SKM-1 (cell line): Measurements from ENCODE around the gene P4HA1.
"Not testable (repeated sequence)": the region's sequence is repeated elsewhere in the genome, so short reads cannot be mapped to it uniquely, and the experiment has no call there.

Experiments
- DNase-seq: peaks from one replicate; lab custom pipeline; 2025; ENCODE audit not compliant: unreplicated experiment; lab: John Stamatoyannopoulos, UW

The P4HA1 gene

DNA sequence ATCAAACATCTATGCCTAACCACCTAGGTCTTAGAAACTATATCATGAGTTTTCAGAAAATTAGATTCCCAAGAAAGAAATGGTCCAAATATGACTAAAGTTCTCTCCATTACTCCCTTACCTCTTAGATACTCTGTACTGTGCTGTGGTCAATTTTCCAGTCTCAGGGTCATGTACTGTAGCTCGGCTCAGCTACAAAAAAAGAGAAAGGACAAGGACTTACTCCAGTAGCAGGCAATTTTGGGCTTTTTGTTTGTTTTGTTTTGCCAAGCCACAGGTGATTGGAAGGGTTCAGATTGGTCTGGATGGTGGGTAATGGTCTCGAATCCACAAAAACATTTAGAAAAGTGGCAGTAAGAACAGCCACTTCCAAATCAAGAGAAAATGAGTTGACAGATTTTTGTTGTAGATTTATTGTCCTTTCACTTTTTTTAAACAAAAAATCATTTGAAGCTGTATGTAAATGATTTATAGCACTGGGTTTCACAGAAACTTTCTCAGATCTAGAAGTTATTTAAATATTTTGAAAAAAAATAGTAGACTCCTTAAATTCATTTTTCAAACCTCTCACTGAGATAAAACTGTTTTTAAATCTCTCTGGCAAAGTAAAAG lies 52.8 kb downstream of the P4HA1 start:
- no peak for DNase-seq

DNA sequence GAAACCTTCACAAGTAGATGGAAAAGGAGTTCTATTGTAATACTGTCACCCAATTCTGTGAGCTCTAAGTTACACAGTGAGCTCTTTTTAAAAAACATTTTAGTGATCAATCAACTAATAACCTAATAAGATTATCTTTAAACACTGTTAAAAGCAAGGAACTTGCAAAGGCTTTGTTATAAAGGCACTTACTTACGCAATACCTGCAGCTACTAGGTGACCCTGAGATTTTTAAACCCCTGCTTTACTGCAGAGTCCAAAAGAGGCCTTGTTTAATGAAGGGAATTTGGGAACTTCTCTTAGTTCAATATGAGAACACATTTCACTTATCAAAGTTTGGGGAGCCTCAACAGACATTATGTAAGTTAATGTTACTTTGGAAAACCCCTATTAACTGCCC lies 53.3 kb downstream of the P4HA1 start:
- DNase-seq: no peak

DNA sequence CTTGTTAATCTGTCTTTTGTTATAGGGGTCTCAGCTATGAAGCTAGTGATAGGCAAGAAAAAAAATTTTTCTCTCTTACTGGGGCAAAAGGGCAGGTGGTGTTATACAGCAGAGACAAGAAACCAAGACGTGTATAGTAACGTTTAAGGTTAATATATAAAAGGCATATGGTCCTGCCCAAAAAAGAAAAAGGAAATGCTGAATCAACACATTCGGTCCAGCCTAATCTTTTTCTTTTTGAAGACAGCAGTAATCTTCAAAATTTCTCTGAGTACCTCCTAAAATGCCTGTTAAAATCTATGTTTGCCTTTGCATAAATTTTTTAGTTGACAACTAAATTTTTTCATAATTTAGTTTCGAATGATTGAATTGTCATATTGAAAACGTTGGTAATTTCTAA lies 54.5 kb downstream of the P4HA1 start:
- DNase-seq: no peak

DNA sequence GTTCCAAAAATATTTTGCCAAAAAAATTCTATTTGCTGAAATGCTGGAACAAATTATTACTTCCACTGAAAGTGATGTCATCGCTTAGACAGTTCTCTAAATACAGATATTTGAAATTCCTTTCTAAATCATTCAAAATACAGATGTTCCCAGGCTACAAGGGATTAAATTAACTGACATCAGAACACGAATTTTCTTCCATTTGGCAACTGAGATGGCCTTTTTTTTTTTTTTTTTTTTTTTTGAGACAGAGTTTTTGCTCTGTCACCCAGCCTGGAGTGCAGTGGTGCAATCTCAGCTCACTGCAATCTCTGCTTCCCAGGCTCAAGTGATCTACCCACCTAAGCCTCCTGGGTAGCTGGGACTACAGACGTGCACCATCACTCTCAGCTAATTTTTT lies 57.0 kb downstream of the P4HA1 start:
- no peak for DNase-seq

DNA sequence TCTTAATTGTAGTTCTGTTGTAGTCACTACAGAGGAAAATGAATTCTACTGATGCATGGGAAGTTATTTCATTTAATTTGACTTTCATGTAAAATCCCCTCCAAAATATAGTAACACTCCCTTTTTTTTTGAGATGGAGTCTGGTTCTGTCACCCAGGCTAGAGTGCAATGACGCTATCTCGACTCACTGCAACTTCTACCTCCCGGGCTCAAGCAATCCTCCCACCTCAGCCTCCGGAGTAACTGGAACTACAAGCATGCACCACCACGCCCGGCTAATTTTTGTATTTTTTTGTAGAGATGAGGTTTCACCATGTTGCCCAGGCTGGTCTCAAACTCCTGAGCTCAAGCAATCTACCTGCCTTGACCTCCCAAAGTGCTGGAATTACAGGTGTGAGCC lies 60.4 kb downstream of the P4HA1 start:
- not testable (repeated sequence) for DNase-seq

DNA sequence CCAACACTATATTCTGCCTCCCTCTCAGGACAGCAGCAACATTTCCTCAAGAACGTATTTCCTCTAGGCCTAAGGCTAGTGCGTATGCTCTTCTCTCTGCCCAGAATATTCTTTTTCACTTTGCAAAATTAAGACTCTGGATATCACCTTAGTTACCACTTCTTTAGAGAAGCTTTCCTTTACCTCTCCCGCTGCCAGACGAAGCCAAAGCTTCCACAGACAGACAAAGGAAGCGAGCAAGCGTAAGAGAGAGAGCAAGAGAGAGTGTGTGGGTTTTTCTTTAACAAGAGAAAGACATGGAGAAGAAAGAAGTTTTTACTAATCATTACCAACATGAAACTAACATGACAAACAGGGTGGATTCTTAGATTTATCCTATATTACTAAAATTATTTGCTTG lies 64.1 kb downstream of the P4HA1 start:
- no peak for DNase-seq

DNA sequence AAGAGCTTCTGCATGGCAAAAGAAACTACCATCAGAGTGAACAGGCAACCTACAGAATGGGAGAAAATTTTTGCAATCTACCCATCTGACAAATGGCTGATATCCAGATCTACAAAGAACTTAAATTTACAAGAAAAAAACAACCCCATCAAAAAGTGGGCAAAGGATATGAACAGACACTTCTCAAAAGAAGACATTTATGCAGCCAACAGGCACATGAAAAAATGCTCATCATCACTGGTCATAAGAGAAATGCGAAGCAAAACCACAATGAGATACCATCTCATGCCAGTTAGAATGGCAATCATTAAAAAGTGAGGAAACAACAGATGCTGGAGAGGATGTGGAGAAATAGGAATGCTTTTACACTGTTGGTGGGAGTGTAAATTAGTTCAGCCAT lies 70.0 kb downstream of the P4HA1 start:
- not testable (repeated sequence) for DNase-seq

DNA sequence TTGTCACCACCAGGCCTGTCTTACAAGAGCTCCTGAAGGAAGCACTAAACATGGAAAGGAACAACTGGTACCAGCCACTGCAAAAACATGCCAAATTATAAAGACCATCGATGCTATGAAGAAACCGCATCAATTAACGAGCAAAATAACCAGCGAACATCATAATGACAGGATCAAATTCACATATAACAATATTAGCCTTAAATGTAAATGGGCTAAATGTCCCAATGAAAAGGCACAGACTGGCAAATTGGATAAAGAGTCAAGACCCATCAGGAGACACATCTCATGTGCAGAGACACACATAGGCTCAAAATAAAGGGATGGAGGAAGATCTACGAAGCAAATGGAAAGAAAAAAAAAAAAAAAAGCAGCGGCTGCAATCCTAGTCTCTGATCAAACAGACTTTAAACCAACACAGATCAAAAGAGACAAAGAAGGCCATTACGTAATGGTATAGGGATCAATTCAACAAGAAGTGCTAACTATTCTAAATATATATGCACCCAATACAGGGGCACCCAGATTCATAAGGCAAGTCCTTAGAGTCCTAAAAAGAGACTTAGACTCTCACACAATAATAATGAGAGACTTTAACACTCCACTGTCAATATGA lies 73.1 kb downstream of the P4HA1 start:
- not testable (repeated sequence) for DNase-seq

DNA sequence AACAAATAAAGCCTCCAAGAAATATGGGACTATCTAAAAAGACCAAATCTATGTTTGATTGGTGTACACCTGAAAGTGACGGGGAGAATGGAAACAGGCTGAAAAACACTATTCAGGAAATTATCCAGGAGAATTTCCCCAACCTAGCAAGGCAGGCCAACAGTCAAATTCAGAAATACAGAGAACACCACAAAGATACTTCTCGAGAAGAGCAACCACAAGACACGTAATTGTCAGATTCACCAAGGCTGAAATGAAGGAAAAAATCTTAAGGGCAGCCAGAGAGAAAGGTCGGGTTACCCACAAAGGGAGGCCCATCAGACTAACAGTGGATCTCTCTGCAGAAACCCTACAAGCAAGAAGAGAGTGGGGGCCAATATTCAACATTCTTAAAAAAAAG lies 73.7 kb downstream of the P4HA1 start:
- DNase-seq: not testable (repeated sequence)

DNA sequence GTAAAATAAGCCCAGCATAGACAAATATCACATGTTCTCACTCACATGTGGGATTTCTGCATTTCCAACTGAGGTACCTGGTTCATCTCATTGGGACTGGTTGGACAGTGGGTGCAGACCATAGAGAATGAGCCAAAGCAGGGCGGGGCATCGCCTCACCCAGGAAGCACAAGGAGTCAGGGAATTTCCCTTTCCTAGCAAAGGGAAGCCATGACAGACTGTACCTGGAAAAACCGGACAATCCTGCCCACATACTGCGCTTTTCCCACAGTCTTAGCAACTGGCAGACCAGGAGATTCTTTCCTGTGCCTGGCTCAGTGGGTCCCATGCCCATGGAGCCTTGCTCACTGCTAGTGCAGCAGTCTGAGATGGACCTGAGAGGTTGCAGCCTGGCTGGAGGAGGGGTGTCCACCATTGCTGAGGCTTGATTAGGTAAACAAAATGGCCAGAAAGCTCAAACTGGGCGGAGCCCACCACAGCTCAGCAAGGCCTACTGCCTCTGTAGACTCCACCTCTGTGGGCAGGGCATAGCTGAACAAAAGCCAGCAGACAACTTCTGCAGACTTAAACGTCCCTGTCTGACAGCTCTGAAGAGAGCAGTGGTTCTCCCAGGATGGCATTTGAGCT lies 75.0 kb downstream of the P4HA1 start:
- not testable (repeated sequence) for DNase-seq

DNA sequence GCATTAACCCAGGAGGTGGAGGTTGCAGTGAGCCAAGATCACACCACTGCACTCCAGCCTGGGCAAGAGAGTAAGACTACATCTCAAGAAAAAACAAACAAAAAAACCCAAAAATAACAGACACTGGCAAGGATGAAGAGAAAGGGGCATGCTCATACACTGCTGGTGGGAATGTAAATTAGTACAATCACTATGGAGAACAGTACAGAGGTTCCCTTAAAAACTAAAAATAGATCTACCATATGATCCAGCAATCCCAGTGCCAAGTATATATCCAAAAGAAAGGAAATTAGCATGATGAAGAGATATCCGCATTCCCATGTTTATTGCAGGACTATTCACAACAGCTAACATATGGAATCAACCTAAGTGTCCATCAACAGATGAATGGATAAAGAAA lies 75.6 kb downstream of the P4HA1 start:
- DNase-seq: no peak

DNA sequence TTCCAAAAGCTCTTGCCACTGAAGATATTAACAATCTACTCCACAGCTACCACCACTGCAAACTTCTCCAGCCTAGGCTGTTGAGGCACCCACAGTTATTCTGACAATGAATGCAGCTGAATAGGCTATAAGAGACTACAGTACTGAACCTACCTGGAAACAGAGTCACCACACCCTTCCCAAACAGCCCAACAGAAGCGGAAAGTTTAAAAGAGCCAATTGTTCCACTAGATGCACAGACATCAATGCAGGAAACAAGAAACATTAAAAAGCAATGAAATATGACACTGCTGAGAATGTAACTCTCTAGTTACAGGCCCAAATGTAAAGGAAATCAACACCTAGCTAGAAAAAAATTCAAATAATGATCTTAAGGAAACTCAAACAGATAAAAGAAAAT lies 77.6 kb downstream of the P4HA1 start:
- no peak for DNase-seq

DNA sequence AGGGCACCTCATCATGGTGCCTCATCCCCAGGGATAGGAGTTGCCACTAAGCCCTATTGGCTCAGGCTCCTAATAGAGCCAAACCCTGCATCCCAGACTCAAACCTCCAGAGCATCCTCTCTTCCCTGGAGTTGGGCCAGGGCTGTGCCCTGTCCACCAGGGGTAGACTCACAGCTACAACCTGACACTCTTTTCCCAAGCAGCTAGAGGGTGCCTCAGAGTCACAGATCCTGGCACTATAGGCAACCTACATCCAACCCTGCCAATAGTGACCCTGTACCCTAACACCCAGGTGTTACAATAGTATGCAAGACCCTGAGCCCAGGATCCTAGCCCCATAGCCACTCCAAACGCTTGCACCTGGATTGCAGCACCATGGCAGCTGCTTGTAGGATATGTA lies 78.0 kb downstream of the P4HA1 start:
- DNase-seq: no peak

DNA sequence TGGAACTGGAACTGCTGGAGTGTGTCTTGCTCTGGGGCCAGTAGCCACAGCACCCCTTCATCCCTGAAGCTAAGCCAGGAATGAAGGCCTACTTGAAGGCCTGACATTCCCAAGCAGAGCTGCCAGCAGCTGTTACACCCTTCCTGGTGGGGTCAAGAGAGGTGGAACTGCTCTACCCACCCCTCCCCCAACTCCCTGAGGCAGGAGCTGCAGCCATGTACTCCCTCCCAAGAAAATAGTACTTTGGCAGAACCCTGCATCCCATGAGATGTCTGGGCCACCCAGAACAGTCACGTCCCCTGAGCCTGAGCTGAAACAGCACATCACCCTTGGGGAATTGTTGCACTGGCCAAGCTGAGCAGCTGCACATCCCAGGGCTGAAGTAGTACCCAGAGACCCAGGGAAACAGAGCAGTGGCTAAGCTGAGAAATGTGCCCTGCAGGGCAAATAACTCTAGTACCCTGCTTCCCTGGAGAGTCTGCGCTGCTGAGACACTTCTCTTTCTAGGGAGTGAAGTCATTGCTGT lies 78.6 kb downstream of the P4HA1 start:
- no peak for DNase-seq

DNA sequence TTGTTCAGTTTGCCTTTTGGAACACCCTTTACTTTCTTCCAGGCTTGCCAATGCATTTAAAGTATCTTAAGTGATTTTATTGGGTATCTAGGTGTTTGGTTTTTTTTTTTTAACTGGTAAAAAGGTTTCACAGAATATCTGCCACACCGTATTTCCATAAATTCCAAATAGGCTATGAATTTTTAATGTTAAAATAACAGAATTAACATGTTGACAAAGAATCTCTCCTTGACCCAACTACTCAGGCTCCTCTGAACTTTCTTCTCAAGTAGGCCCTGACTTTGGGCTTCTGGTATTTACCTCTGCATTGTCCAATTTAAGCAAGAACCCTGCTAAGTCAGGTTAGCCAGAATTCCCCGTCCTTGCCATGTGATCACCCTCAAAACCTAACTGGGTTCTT lies 80.9 kb downstream of the P4HA1 start:
- DNase-seq: no peak

DNA sequence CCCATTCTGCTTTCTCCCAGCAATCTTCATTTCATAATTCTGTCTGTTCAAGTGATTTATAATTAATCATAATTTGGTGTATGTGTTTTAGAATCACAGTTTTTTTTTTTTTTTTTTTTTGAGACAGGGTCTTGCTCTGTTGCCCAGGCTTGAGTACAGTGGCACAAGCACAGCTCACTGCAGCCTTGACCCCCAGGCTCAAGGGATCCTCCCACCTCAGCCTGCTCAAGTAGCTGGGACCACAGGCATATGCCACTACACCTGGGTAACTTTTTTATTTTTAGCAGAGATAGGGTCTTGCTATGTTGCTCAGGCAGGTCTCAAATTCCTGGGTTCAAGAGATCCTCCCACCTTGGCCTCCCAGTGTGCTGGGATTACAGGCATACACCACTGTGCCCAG lies 92.8 kb downstream of the P4HA1 start:
- DNase-seq: no peak

DNA sequence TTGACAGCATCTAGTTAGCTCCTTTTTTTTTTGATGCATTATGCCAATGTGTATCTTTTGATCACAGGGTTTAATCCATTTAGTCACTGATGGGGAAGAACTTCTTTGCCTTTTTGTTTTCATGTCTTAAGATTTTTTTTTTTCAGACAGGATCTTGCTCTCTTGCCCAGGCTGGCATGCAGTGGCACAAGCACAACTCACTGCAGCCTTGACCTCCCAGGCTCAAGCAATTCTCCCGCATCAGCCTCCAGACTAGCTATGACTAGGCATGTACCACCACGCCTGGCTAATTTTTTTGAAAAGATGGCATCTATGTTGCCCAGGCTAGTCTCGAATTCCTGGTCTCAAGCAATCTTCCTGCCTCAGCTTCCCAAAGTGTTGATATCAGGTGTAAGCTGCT lies 95.7 kb downstream of the P4HA1 start:
- no peak for DNase-seq

DNA sequence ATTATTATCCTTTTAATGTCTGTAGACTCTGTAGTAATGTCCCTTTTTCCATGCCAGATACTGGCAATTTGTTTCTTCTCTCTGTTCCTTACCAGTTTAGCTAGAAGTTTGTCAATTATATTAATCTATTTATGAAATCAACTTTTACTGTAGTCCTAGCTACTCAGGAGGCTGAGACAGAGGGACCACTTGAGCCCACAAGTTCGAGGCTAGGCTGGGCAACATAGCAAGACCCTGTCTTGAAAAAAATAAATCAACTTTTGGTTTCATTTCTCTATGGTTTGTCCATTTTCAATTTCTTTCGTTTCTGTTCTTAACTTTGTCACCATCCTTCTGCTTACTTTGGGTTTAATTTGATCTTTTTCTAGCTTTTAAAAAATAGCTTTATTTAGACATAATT lies 99.6 kb downstream of the P4HA1 start:
- DNase-seq: no peak

DNA sequence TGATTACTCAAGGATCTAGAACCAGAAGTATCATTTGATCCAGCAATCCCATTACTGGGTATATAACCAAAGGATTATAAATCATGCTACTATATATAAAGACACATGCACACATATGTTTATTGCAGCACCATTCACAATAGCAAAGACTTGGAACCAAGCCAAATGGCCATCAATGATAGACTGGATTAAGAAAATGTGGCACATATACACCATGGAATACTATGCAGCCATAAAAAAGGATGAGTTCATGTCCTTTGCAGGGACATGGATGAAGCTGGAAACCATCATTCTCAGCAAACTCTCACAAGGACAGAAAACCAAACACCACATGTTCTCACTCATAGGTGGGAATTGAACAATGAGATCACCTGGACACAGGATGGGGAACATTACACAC lies 101.2 kb downstream of the P4HA1 start:
- not testable (repeated sequence) for DNase-seq

DNA sequence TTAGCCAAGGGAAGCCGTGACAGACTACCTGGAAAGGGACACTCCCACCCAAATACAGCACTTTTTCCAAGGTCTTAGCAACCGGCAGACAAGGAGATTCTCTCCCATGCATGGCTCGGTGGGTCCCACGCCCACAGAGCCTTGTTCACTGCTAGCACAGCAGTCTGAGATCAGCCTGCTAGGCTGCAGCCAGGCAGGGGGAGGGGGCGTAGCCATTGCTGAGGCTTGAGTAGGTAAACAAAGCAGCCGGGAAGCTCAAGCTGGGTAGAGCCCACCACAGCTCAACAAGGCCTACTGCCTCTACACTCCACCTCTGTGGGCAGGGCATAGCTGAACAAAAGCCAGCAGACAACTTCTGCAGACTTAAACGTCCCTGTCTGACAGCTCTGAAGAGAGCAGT lies 106.9 kb downstream of the P4HA1 start:
- not testable (repeated sequence) for DNase-seq

DNA sequence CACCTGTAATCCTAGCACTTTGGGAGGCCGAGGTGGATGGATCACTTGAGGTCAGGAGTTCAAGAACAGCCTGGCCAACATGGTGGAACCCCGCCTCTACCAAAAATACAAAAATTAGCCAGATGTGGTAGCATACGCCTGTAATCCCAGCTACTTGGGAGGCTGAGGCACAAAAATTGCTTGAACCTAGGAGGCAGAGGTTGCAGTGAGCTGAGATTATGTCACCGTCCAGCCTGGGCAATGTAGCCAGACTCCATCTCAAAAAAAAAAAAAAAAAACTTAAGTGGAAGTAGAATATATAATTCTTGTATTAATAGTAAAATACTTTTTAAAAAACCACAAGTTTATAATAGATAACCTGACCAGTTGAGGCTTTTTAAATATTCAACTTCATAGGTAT lies 112.0 kb downstream of the P4HA1 start:
- DNase-seq: not testable (repeated sequence)

DNA sequence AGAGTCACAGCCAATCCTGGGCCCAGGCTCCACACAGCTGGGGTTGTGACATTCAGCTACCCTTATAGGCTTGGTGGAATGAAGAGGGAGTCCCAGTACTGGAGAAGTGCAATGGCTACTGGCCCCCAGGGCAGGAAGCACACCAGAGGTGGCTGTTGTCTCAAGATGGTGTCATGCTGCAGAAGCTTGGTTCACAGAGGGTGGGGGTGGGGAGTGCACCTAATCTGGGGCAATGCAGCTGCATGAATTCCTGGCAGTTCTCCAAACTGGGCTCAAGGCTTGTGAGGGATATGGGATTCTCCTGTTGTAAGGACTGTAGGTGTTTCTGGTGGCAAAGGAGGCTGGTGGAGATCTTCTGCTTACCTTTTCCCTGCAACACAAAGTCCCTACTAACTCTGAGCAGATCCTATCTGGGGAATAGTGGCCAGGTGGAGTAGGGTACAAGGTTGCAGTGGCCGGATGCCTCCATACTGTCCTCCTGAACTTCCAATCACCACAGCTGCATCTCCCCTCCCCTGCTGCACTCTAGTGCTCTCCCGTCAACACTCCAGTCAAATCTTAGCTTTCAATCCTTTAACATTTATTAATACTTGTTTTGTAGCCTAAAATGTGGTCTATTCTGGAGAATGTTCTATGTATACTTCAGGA lies 114.7 kb downstream of the P4HA1 start:
- DNase-seq: no peak
